ENCODE data around the gene DIRAS1. TPM values are rescaled to one million over a fixed set of nuclear protein-coding genes. Genes with fewer than 3 reads are reported as not detected.

The DIRAS1 gene
- total and polyA plus RNA-seq, 2 of the 8 experiments (the other 6 are each of a cell fraction or from before 2014, with no cell fraction given): 20.2 to 22.3 TPM

DNA sequence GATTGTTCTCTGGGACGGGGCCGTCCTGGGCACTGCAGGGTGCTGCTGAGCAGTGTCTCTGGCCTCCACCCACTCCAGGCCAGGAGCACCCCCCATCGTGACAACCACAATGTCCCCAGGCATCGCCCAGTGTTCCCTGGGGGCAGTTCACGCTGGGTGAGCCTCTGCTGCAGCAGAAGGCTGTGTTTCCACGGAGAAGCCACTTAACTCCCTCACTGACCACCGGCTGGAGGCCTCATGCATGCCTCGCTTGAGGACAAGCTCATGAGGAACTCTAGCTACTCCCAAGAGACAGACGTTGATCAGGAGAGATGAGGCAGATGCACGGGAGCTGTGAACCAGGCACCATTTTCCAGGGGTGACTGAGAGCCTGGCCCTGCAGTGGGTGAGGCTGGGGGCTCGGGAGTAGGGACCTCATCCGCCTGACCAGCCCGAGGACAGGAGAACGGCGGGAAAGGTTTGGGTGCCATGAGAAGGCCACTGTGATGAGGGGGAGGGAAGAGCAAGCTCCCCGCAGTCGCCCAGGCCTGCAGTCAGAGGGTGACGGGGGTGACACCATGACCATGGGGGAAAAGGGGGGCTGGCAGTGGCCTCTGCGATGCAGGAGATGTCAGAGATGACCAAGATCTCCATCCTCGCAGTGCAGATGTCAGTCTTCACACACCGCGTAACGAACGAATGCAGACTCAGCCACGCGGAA, 13.6 kb upstream of the DIRAS1 start (continued):
- TF ChIP-seq TAF7 (optimal IDR thresholded peaks at IDR 0.05; ENCODE audit: borderline replicate concordance, low read depth, low read length) (no peak), BACH1 (IDR thresholded peaks at IDR 0.05; ENCODE audit: low read length) (no peak), GTF2F1 (IDR thresholded peaks at IDR 0.05; ENCODE audit: borderline replicate concordance, low read depth, low read length) (no peak), KDM5A (IDR thresholded peaks at IDR 0.05; ENCODE audit: low read length) (no peak)

Data from H1 (cell line).